Smooth muscle cell (in vitro differentiated cells): ENCODE data around the gene PODXL. TPM values are rescaled to one million over a fixed set of nuclear protein-coding genes. Genes with fewer than 3 reads are reported as not detected.
"Not testable (repeated sequence)": the region's sequence is repeated elsewhere in the genome, so short reads cannot be mapped to it uniquely, and the experiment has no call there.

Source experiments
- DNase-seq: peaks from one replicate; lab custom pipeline; 2025; ENCODE audit not compliant: unreplicated experiment; lab: John Stamatoyannopoulos, UW
- H2AFZ ChIP-seq: fragments of 200-600 bp; sonication (generic); 2 replicates; pipeline ENCODE4 v1.6.0; 2016; ENCODE audit warnings: antibody characterized with exemption, low read depth, mild to moderate bottlenecking
- H3F3A ChIP-seq: fragments of 200-600 bp; sonication (generic); 2 replicates; pipeline ENCODE4 v1.6.0; 2017; ENCODE audit warnings: antibody characterized with exemption, low read depth
- H3K27ac ChIP-seq: fragments of 200-600 bp; sonication (generic); 2 replicates; pipeline ENCODE4 v1.5.1; 2016; ENCODE audit warnings: low read depth, mild to moderate bottlenecking
- H3K27me3 ChIP-seq: fragments of 200-600 bp; sonication (generic); 2 replicates; pipeline ENCODE4 v1.6.1; 2016; ENCODE audit warnings: low read depth, mild to moderate bottlenecking
- H3K36me3 ChIP-seq: fragments of 200-600 bp; sonication (generic); 2 replicates; pipeline ENCODE4 v1.5.1; 2016; ENCODE audit warnings: low read depth
- H3K4me1 ChIP-seq: fragments of 200-600 bp; sonication (generic); 2 replicates; pipeline ENCODE4 v1.5.1; 2016; ENCODE audit warnings: low read depth
- H3K4me2 ChIP-seq: fragments of 200-600 bp; sonication (generic); 2 replicates; pipeline ENCODE4 v1.6.0; 2016; ENCODE audit warnings: mild to moderate bottlenecking
- H3K4me3 ChIP-seq: fragments of 200-600 bp; sonication (generic); 2 replicates; pipeline ENCODE4 v1.5.1; 2016; ENCODE audit warnings: mild to moderate bottlenecking
- H3K79me2 ChIP-seq: fragments of 200-600 bp; sonication (generic); 2 replicates; pipeline ENCODE4 v1.6.0; 2016; ENCODE audit warnings: low read depth, mild to moderate bottlenecking
- H3K9ac ChIP-seq: fragments of 200-600 bp; sonication (generic); 2 replicates; pipeline ENCODE4 v1.6.0; 2016; ENCODE audit warnings: low read depth
- H3K9me3 ChIP-seq: fragments of 200-600 bp; sonication (generic); replicated peaks from 2 replicates; pipeline ENCODE4 v1.5.1; 2016; ENCODE audit warnings: low read depth
- H4K20me1 ChIP-seq: fragments of 200-600 bp; sonication (generic); 2 replicates; pipeline ENCODE4 v1.6.0; 2016; ENCODE audit warnings: low read depth
- WGBS: methylation state at CpG from one replicate; pipeline ENCODE4 v1.1.7; 2016; ENCODE audit warnings: low lambda C conversion rate; 5-methylcytosine and 5-hydroxymethylcytosine counted together
- polyA plus RNA-seq: library from polyadenylated mRNA; unstranded; fragments of >200 nt; fragmentation: Nextera tagmentation; extraction: Ambion mirVana; gene quantifications from 2 replicates; pipeline ENCODE4 v1.2.1, GENCODE V29; 2016
- total RNA-seq: library from RNA; depleted of rRNA; stranded (reverse); fragments of >200 nt; gene quantifications from 2 replicates; pipeline ENCODE4 v1.2.3, GENCODE V29; 2014
- TF ChIP-seq, protein P1 (sequence below): fragments of 200-600 bp; sonication (generic); IDR thresholded peaks from 2 replicates; pipeline ENCODE4 v1.5.1; 2017; ENCODE audit warnings: borderline replicate concordance, mild to moderate bottlenecking, antibody characterized with exemption; ENCODE audit not compliant: insufficient read depth, poor library complexity, severe bottlenecking

The PODXL gene
- total and polyA plus RNA-seq, 2 experiments from 2014 or later, result 2.1 to 10.8 TPM

DNA sequence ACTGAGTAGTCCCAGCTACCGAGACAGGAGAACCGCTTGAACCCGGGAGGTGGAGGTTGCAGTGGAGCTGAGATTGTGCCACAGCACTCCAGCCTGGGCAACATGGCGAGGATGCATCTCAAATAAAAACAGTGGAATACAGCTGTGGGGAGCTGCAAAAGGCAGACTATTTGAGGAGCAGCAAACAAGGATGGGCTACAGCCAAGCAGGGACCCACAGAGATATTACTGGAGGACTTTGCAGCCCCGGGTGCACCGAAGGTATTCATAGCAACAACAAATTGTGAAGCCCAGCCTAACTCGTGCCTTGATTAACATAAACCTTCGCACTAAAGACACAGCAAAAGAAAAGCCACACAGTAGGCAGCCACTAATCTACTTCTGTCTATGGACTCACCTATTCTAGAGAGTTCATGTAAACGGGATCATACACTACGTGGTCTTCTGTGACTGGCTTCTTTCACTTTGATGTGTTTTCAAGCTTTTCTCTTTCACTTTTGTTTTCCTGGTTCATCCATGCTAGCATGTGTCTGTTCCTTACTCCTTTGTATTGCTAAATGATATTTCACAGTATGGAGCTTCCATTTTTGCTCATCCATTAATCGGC, 34.0 kb downstream of the PODXL start:
- Histone ChIP-seq H3K4me1 (no peaks in the 10 kb centered on the region), H3K27ac (no peak overlapping the region), H3K36me3 (no peaks in the 10 kb centered on the region), H3K27me3 (no peaks in the 10 kb centered on the region), H3K79me2 (no peaks in the 10 kb centered on the region), H3K9me3 (no peaks in the 10 kb centered on the region), H3K4me2 (no peak overlapping the region), H3F3A (no peaks in the 10 kb centered on the region), H3K4me3 (no peak overlapping the region), H4K20me1 (no peaks in the 10 kb centered on the region), H3K9ac (no peak overlapping the region), H2AFZ (no peak overlapping the region)
- WGBS, result 88% methylated on average over 11 of the region's 11 CpGs
- no peak for DNase-seq
- TF ChIP-seq, protein P1, sequence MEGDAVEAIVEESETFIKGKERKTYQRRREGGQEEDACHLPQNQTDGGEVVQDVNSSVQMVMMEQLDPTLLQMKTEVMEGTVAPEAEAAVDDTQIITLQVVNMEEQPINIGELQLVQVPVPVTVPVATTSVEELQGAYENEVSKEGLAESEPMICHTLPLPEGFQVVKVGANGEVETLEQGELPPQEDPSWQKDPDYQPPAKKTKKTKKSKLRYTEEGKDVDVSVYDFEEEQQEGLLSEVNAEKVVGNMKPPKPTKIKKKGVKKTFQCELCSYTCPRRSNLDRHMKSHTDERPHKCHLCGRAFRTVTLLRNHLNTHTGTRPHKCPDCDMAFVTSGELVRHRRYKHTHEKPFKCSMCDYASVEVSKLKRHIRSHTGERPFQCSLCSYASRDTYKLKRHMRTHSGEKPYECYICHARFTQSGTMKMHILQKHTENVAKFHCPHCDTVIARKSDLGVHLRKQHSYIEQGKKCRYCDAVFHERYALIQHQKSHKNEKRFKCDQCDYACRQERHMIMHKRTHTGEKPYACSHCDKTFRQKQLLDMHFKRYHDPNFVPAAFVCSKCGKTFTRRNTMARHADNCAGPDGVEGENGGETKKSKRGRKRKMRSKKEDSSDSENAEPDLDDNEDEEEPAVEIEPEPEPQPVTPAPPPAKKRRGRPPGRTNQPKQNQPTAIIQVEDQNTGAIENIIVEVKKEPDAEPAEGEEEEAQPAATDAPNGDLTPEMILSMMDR, result no peak

DNA sequence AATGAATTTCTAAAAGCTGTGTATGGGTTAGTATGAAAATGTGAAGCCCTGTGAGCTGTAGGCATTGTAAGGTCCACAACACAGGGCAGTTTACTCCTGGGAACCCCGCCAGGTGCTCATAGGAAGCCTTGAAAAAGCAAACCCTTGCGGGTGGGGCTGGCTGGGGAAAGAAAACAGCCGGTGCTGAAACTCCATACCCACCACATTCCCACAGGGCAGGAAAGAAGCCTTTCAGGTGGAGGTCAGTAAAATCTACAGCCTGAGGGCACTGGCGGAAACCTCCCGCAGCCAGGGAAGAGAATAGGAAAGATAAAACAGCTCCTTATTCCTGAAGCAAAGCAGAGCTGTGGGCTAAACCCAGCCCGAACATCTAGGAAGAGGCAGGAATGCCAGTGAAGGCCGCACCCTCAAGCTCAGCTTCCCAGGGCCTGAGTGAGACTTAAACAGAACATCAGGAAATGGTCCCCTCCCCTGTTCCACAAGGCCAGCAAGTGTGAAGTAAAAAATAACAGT, 34.7 kb downstream of the PODXL start:
- Histone ChIP-seq H3K4me3 (no peak overlapping the region), H2AFZ (no peak overlapping the region), H3K27ac (no peak overlapping the region), H3K36me3 (no peaks in the 10 kb centered on the region), H3K4me2 (no peak overlapping the region), H3K9me3 (no peaks in the 10 kb centered on the region), H3K9ac (no peak overlapping the region), H3K27me3 (no peaks in the 10 kb centered on the region), H3F3A (no peaks in the 10 kb centered on the region), H3K79me2 (no peaks in the 10 kb centered on the region), H3K4me1 (no peaks in the 10 kb centered on the region), H4K20me1 (no peaks in the 10 kb centered on the region)
- no peak for DNase-seq
- 60% methylated on average over 7 of the region's 7 CpGs for WGBS
- TF ChIP-seq, protein P1, result no peak

DNA sequence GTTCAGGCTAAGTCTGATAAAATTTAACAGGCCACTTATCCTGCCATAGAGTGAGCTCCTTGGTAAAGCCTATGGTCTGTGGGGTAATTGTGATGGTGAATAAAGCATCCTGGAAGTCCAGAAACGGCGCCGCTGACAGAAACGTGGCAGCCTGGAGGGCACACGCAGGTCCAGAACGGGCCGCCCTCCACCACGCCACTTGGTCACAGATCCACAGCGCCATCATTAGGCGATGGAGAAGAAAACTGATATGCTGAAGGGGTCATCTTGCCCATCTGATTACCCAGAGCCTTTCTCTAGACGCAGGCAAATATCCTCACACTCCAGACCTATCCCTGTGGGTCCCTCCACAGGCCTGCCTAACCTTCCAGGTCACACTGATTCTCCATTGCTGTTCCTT, 37.8 kb downstream of the PODXL start:
- TF ChIP-seq, protein P1, result no peak
- H3K4me2 ChIP-seq, result no peak overlapping the region
- no peaks in the 10 kb centered on the region for H3K36me3 ChIP-seq
- DNase-seq, result no peak
- no peaks in the 10 kb centered on the region for H3F3A ChIP-seq
- peaks cover 4% of the 10 kb centered on the region for H3K4me1 ChIP-seq
- H2AFZ ChIP-seq, result no peak overlapping the region
- H3K4me3 ChIP-seq, result no peak overlapping the region
- H3K27me3 ChIP-seq, result no peaks in the 10 kb centered on the region
- no peak overlapping the region for H3K27ac ChIP-seq
- no peaks in the 10 kb centered on the region for H3K9me3 ChIP-seq
- H4K20me1 ChIP-seq, result no peaks in the 10 kb centered on the region
- H3K9ac ChIP-seq, result no peak overlapping the region
- H3K79me2 ChIP-seq, result no peaks in the 10 kb centered on the region
- 93% methylated on average over 11 of the region's 11 CpGs for WGBS

DNA sequence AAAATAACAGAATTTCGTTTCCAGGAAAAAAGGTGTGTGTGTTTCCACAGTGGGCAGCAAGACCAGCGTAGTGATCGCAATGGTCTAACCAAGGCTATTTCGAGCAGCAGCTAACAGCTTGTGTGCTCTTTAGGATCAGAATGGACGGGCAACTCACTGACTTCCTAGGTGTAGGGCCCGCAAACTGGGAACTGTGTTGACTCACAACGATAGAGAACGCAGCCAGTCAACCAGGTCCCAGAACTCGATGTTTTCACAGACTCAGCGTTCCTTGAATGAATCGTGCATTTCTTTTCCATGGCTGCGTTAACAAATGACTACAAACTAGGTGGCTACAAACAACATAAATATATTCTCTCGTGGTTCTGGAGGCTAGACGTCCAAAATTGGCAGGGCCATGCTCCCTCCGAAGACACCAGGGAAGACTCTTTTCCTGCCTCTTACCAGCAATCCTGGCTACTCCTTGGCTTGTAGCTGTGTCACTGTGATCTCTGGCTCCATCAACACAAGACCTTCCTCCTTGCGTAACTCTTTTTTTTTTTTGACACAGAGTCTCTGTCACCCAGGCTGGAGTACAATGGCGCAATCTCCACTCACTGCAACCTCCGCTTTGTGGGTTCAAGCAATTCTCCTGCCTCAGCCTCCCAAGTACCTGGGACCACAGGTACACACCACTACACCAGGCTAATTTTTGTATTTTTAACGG, 39.1 kb downstream of the PODXL start:
- WGBS, result 91% methylated on average over 19 of the region's 19 CpGs
- no peaks in the 10 kb centered on the region for H4K20me1 ChIP-seq
- TF ChIP-seq, protein P1, result no peak

DNA sequence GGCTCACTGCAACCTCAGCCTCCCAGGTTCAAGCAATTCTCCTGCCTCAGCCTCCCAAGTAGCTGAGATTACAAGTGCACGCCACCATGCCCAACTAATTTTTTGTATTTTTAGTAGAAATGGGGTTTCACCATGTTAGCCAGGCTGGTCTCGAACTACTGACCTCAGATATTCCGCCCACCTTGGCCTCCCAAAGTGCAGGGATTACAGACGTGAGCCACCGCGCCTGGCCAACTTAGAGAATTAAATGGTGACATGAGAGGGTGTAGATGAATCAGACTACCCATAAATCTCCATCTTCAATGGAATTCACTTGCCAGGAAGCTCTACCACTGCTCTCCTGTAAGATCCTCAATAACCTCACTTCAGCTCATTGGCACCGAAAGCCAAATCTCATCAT, 41.0 kb downstream of the PODXL start:
- not testable (repeated sequence) for H3K4me3 ChIP-seq, H3K27me3 ChIP-seq, H3K9me3 ChIP-seq, H2AFZ ChIP-seq, H3K36me3 ChIP-seq, H4K20me1 ChIP-seq, DNase-seq, H3K79me2 ChIP-seq, H3K4me1 ChIP-seq, H3K9ac ChIP-seq, H3F3A ChIP-seq, H3K27ac ChIP-seq, H3K4me2 ChIP-seq
- WGBS, result 93% methylated on average over 7 of the region's 7 CpGs

More for the DNA sequence above, 39.1 kb downstream of the PODXL start:
- Histone ChIP-seq H2AFZ (no peak overlapping the region), H3K36me3 (no peaks in the 10 kb centered on the region), H3K9me3 (no peaks in the 10 kb centered on the region), H3K27me3 (no peaks in the 10 kb centered on the region), H3K9ac (no peak overlapping the region), H3K4me2 (no peak overlapping the region), H3K4me1 (peaks cover 4% of the 10 kb centered on the region), H3K4me3 (no peak overlapping the region), H3K79me2 (no peaks in the 10 kb centered on the region), H3K27ac (no peak overlapping the region), H3F3A (no peaks in the 10 kb centered on the region)
- DNase-seq, result no peak
